A673 (cell line): Measurements from ENCODE around the gene COX6B2.

ENCODE experiments used
- CTCF ChIP-seq: fragments of 300-800, 200-600 bp; sonication (generic); conservative IDR thresholded peaks from 2 replicates; pipeline ENCODE4 v1.5.1; 2017; ENCODE audit warnings: low read depth, mild to moderate bottlenecking, antibody characterized with exemption, low read length, moderate library complexity, mixed read lengths
- EZH2 ChIP-seq: fragments of 200-600 bp; sonication (generic); IDR thresholded peaks from 2 replicates; pipeline ENCODE4 v1.6.1; 2017; ENCODE audit warnings: borderline replicate concordance, low read depth, mild to moderate bottlenecking, mixed read lengths, antibody characterized with exemption, low read length; ENCODE audit not compliant: poor library complexity, severe bottlenecking

- TF ChIP-seq EZH2, result no peak
- no peak for TF ChIP-seq CTCF
These were observed 18.4 kb downstream of the COX6B2 start for GRCh38 chr19:55336101-55336500.
